Body of pancreas (tissue), 4 donors: ENCODE data around the gene CISD3. TPM values are rescaled to one million over a fixed set of nuclear protein-coding genes. Genes with fewer than 3 reads are reported as not detected.

Experiments used
- ATAC-seq: fragments of 150-250 bp; one replicate; pipeline ENCODE4 v1.9.1; 2016
- DNase-seq, 4 donors: peaks; one replicate each; pipeline ENCODE4 v3.0.0-alpha.2; 2019
- H3K27ac ChIP-seq, 4 donors: fragments of 200-600 bp; sonication (generic); 1 replicate in 3 of 4; 2 replicates in 1 of 4; pipeline versions ENCODE4 v1.5.1 to v1.6.1; 2016 to 2019; ENCODE audit warnings: mild to moderate bottlenecking in 1 of 4, mixed read lengths in 1 of 4, moderate library complexity in 1 of 4
- H3K27me3 ChIP-seq, 2 donors: fragments of 200-600 bp; sonication (generic); one replicate each; pipeline ENCODE4 v1.6.0; 2016; ENCODE audit warnings: mild to moderate bottlenecking in 1 of 2
- H3K36me3 ChIP-seq, 2 donors: fragments of 200-600 bp; sonication (generic); replicated peaks in 1 of 2; 2 replicates each; pipeline ENCODE4 v1.5.1; 2016; ENCODE audit warnings: low read depth in 2 of 2; ENCODE audit not compliant: insufficient read depth in 1 of 2
- H3K4me1 ChIP-seq: fragments of 200-600 bp; sonication (generic); one replicate; pipeline ENCODE4 v1.6.0; 2016
- H3K4me3 ChIP-seq, 2 donors: fragments of 200-600 bp; sonication (generic); 1 replicate in 1 of 2; 2 replicates in 1 of 2; pipeline ENCODE4 v1.5.1; 2016 to 2019
- H3K9me3 ChIP-seq, 3 donors: fragments of 200-600 bp; sonication (generic); 1 replicate in 2 of 3; 2 replicates in 1 of 3; pipeline ENCODE4 v1.5.1; 2016
- CTCF ChIP-seq, 7 experiments: fragments of 450-650 bp in 4 of 7; fragments of 200-600 bp in 3 of 7; sonication (generic) in 3 of 7; IDR thresholded peaks; one replicate each; pipeline ENCODE4 v1.5.1; 2016 to 2019; ENCODE audit warnings: antibody characterized with exemption in 7 of 7
- POLR2A ChIP-seq, 3 donors: fragments of 450-650 bp; IDR thresholded peaks; one replicate each; pipeline ENCODE4 v1.6.1; 2016; ENCODE audit warnings: antibody characterized with exemption in 3 of 3, mild to moderate bottlenecking in 2 of 3
- WGBS, 2 donors: methylation state at CpG; one replicate each; pipeline ENCODE4 v1.1.5; 2017; 5-methylcytosine and 5-hydroxymethylcytosine counted together
- intact Hi-C: fragments of 100-400 bp; cut with DNase I; formaldehyde crosslinking; loops from one replicate; pipeline ENCODE4 v1.15.1; 2023
- microRNA-seq, 2 donors: library from miRNA; unstranded; fragments of <30 nt; microRNA quantifications; one replicate each; pipeline ENCODE4, GENCODE V29; 2016; ENCODE audit warnings: borderline number of aligned reads in 2 of 2, borderline replicate concordance in 2 of 2
- small RNA-seq: library from RNA; depleted of rRNA; stranded (forward); fragments of <200 nt; gene quantifications from one replicate; pipeline ENCODE3, GENCODE V24; 2016
- total RNA-seq, 2 donors: library from RNA; depleted of rRNA; stranded (reverse); fragments of >200 nt; gene quantifications; one replicate each; pipeline ENCODE4 v1.1.0, GENCODE V29; 2016

The CISD3 gene
- total RNA-seq, 2 donors from 2014 or later: 11.2 TPM

GRCh38 chr17:38779965-38780752 lies 50.0 kb downstream of the CISD3 start:
- Histone ChIP-seq H3K4me1 (no peaks in the 10 kb centered on the region), H3K27me3 (no peaks in the 10 kb centered on the region), H3K4me3 (no peak overlapping the region), H3K27ac (no peak overlapping the region), H3K36me3 (peaks cover 13 to 60% of the 10 kb centered on the region in 2 donors), H3K9me3 (no peaks in the 10 kb centered on the region)
- intact Hi-C loops: no loop called here
- ATAC-seq: no peak
- no peak for DNase-seq
- 79 to 90% methylated on average over 18 to 23 of the region's 23 CpGs for WGBS, 2 donors
- TF ChIP-seq CTCF (IDR thresholded peaks at IDR 0.05) (no peak), POLR2A (IDR thresholded peaks at IDR 0.05) (no peak)

GRCh38 chr17:38783227-38783626 lies 53.1 kb downstream of the CISD3 start:
- TF ChIP-seq POLR2A (IDR thresholded peaks at IDR 0.05) (no peak), CTCF (IDR thresholded peaks at IDR 0.05) (no peak)
- Histone ChIP-seq H3K27ac (no peak overlapping the region), H3K36me3 (peaks cover 10 to 41% of the 10 kb centered on the region in 2 donors), H3K9me3 (no peaks in the 10 kb centered on the region), H3K27me3 (no peaks in the 10 kb centered on the region), H3K4me1 (no peaks in the 10 kb centered on the region), H3K4me3 (no peak overlapping the region)
- intact Hi-C loops: no loop called here
- DNase-seq (no peak), ATAC-seq (no peak)
- 93 to 97% methylated on average over 3 of the region's 3 CpGs for WGBS, 2 donors

Small RNA genes within 50 kb of the gene (microRNA-seq; reads per million reads assigned to microRNA genes)
- gene MIR4726 (0 reads per million in 2 donors), gene MIR4734 (0 to 0.47 reads per million in 2 donors)

Small RNA genes within 50 kb of the gene (small RNA-seq; reads per million reads assigned to genes)
- not detected for gene MIR4726
- not detected for gene MIR4734
- 1.9 reads per million, percentile 67 among the genes with 10 or more reads in this experiment for gene RNA5SP440
- gene RNU6-866P: not detected

Other genes starting within 250 kb of the CISD3 start
- gene SRCIN1, start 124.4 kb upstream of the CISD3 start, total RNA-seq: 10 to 100 TPM; 11.2 to 19.8 TPM
- gene EPOP, start 55.4 kb upstream of the CISD3 start, total RNA-seq: 10 to 100 TPM in 1 of 2 donors, 1 to 10 TPM in 1; 3.9 to 11.2 TPM
- 100 to 1,000 TPM in 1 of 2 donors, 10 to 100 TPM in 1; 90.8 to 121 TPM for gene MLLT6, start 25.1 kb upstream of the CISD3 start, total RNA-seq
- gene PCGF2, start 18.0 kb downstream of the CISD3 start, total RNA-seq: 1 to 10 TPM; 5.9 to 9.3 TPM
- gene PSMB3, start 22.4 kb downstream of the CISD3 start, total RNA-seq: 10 to 100 TPM; 68.2 to 99.2 TPM
- gene PIP4K2B, start 69.2 kb downstream of the CISD3 start, total RNA-seq: 10 to 100 TPM; 20.2 to 30.3 TPM
- 10 to 100 TPM; 15.0 to 39.2 TPM for gene CWC25, start 95.0 kb downstream of the CISD3 start, total RNA-seq
- 100 to 1,000 TPM; 693 to 755 TPM for gene RPL23, start 123.4 kb downstream of the CISD3 start, total RNA-seq
- 10 to 100 TPM; 70.3 to 76.1 TPM for gene LASP1, start 139.7 kb downstream of the CISD3 start, total RNA-seq
- not detected for gene FBXO47, start 237.1 kb downstream of the CISD3 start, total RNA-seq